HepG2 (cell line): Measurements from ENCODE around the gene TRMT1. TPM values are rescaled to one million over a fixed set of nuclear protein-coding genes. Genes with fewer than 3 reads are reported as not detected.

Experiments used
- DBP ChIP-seq: sonication (generic); formaldehyde crosslinking; IDR thresholded peaks from 2 replicates; pipeline ENCODE4 v1.4.0; 2020; ENCODE audit warnings: missing genetic modification reagents; ENCODE audit errors: not compliant biosample characterization
- MBNL3 ChIP-seq: fragments of 250-450 bp; sonication (Bioruptor Pico); conservative IDR thresholded peaks from 2 replicates; pipeline ENCODE4 v1.8.0; 2022; ENCODE audit warnings: mild to moderate bottlenecking, inconsistent platforms
- PAX8 ChIP-seq: sonication (generic); formaldehyde crosslinking; IDR thresholded peaks from 2 replicates; pipeline ENCODE4 v1.8.0; 2022; ENCODE audit warnings: mild to moderate bottlenecking, missing genetic modification reagents, borderline replicate concordance
- PHF8 ChIP-seq: sonication (generic); formaldehyde crosslinking; IDR thresholded peaks from 2 replicates; pipeline ENCODE4 v1.5.0; 2020; ENCODE audit warnings: missing genetic modification reagents
- PPARG ChIP-seq: conservative IDR thresholded peaks from 2 replicates; pipeline ENCODE4 v1.6.1; 2016; ENCODE audit warnings: missing biosample characterization, missing genetic modification reagents
- PRDM15 ChIP-seq: sonication (generic); formaldehyde crosslinking; IDR thresholded peaks from 2 replicates; pipeline ENCODE4 v1.4.0; 2020; ENCODE audit warnings: missing genetic modification reagents
- SP5 ChIP-seq: IDR thresholded peaks from 2 replicates; pipeline ENCODE4 v1.6.1; 2016; ENCODE audit warnings: low read depth, borderline replicate concordance
- ZFX ChIP-seq: sonication (generic); formaldehyde crosslinking; IDR thresholded peaks from 2 replicates; pipeline ENCODE4 v1.4.0; 2020; ENCODE audit warnings: mild to moderate bottlenecking, low read depth, missing genetic modification reagents, moderate library complexity
- ZIK1 ChIP-seq: sonication (generic); formaldehyde crosslinking; IDR thresholded peaks from 2 replicates; pipeline ENCODE4 v1.5.0; 2020; ENCODE audit warnings: mild to moderate bottlenecking, low read depth, missing genetic modification reagents, borderline replicate concordance
- ZNF335 ChIP-seq: sonication (generic); formaldehyde crosslinking; IDR thresholded peaks from 2 replicates; pipeline ENCODE4 v1.4.0; 2020; ENCODE audit warnings: missing genetic modification reagents
- ZNF570 ChIP-seq: sonication (generic); formaldehyde crosslinking; IDR thresholded peaks from 2 replicates; pipeline ENCODE4 v1.4.0; 2020; ENCODE audit warnings: mild to moderate bottlenecking, missing genetic modification reagents, borderline replicate concordance
- ZNF781 ChIP-seq: sonication (generic); formaldehyde crosslinking; IDR thresholded peaks from 2 replicates; pipeline ENCODE4 v1.5.1; 2020; ENCODE audit warnings: borderline replicate concordance, mild to moderate bottlenecking, missing genetic modification reagents; ENCODE audit errors: not compliant biosample characterization
- ZNF784 ChIP-seq: sonication (generic); formaldehyde crosslinking; IDR thresholded peaks from 2 replicates; pipeline ENCODE4 v1.5.1; 2020; ENCODE audit warnings: missing genetic modification reagents, mild to moderate bottlenecking, borderline replicate concordance
- ZNF800 ChIP-seq: sonication (generic); formaldehyde crosslinking; IDR thresholded peaks from 2 replicates; pipeline ENCODE4 v1.4.0; 2020; ENCODE audit warnings: missing genetic modification reagents
- ZNF878 ChIP-seq: sonication (generic); formaldehyde crosslinking; IDR thresholded peaks from 2 replicates; pipeline ENCODE4 v1.8.1; 2023; ENCODE audit warnings: mild to moderate bottlenecking, missing genetic modification reagents, moderate library complexity
- polyA plus RNA-seq, 8 experiments: library from polyadenylated mRNA; depleted of rRNA in 3 of 8; stranded (reverse) in 7 of 8; unstranded in 1 of 8; fragments of >200 nt; fragmentation: Illumina TruSeq in 4 of 8; extraction: Trizol in 4 of 8; gene quantifications; 2 replicates each; pipeline versions ENCODE4 v1.2.1 to v1.2.3, GENCODE V29; 2011 to 2016; ENCODE audit warnings: low read depth in 4 of 8, missing spikeins in 1 of 8, mixed read lengths in 1 of 8; ENCODE audit not compliant: insufficient read depth in 1 of 8
- total RNA-seq, 5 experiments: library from RNA; depleted of rRNA; stranded (reverse); fragments of >200 nt; fragmentation: Illumina TruSeq; extraction: Trizol; gene quantifications; 2 replicates each; pipeline ENCODE4 v1.2.3, GENCODE V29; 2016; ENCODE audit warnings: low read depth in 1 of 5
- TF ChIP-seq, protein P1 (sequence below): sonication (generic); formaldehyde crosslinking; conservative IDR thresholded peaks from 2 replicates; pipeline ENCODE4 v1.8.0; 2022; ENCODE audit warnings: missing genetic modification reagents
- TF ChIP-seq, protein P2 (sequence below): sonication (generic); formaldehyde crosslinking; IDR thresholded peaks from 2 replicates; pipeline ENCODE4 v1.4.0; 2020; ENCODE audit warnings: missing genetic modification reagents

The TRMT1 gene
- total and polyA plus RNA-seq, 2 of the 13 experiments (the other 11 are each of a cell fraction or from before 2014, with no cell fraction given) = 35.5 to 44.1 TPM

- TF ChIP-seq ZNF784 (CRISPR knock-in tag) (no peak), MBNL3 (no peak), ZNF570 (no peak), ZNF878 (CRISPR knock-in tag) (no peak), PPARG (CRISPR knock-in tag) (no peak), ZNF800 (0 out of 2 replicates have a peak, but pooled peaks have one; percentile 14), ZFX (CRISPR knock-in tag) (peak; percentile 14; the same call in 1 of the 2 replicates), SP5 (CRISPR knock-in tag) (peak; percentile 27; the same call in 1 of the 2 replicates), ZNF335 (CRISPR knock-in tag) (no peak), PAX8 (CRISPR knock-in tag) (no peak), PHF8 (no peak; the same call in 1 of the 2 replicates), ZIK1 (0 out of 2 replicates have a peak, but pooled peaks have one; percentile 56), DBP (CRISPR knock-in tag) (no peak), PRDM15 (CRISPR knock-in tag) (no peak), ZNF781 (CRISPR knock-in tag) (peak; percentile 71)
- TF ChIP-seq, protein P1, sequence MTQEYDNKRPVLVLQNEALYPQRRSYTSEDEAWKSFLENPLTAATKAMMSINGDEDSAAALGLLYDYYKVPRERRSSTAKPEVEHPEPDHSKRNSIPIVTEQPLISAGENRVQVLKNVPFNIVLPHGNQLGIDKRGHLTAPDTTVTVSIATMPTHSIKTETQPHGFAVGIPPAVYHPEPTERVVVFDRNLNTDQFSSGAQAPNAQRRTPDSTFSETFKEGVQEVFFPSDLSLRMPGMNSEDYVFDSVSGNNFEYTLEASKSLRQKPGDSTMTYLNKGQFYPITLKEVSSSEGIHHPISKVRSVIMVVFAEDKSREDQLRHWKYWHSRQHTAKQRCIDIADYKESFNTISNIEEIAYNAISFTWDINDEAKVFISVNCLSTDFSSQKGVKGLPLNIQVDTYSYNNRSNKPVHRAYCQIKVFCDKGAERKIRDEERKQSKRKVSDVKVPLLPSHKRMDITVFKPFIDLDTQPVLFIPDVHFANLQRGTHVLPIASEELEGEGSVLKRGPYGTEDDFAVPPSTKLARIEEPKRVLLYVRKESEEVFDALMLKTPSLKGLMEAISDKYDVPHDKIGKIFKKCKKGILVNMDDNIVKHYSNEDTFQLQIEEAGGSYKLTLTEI (CRISPR knock-in tag) = no peak
- TF ChIP-seq, protein P2, sequence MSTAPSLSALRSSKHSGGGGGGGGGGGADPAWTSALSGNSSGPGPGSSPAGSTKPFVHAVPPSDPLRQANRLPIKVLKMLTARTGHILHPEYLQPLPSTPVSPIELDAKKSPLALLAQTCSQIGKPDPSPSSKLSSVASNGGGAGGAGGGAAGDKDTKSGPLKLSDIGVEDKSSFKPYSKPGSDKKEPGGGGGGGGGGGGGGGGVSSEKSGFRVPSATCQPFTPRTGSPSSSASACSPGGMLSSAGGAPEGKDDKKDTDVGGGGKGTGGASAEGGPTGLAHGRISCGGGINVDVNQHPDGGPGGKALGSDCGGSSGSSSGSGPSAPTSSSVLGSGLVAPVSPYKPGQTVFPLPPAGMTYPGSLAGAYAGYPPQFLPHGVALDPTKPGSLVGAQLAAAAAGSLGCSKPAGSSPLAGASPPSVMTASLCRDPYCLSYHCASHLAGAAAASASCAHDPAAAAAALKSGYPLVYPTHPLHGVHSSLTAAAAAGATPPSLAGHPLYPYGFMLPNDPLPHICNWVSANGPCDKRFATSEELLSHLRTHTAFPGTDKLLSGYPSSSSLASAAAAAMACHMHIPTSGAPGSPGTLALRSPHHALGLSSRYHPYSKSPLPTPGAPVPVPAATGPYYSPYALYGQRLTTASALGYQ (CRISPR knock-in tag) = no peak
These were observed 47.2 kb upstream of the TRMT1 start (continued) for GRCh38 chr19:13163609-13164342.
